ENCODE data around the gene FZD8.

DNA sequence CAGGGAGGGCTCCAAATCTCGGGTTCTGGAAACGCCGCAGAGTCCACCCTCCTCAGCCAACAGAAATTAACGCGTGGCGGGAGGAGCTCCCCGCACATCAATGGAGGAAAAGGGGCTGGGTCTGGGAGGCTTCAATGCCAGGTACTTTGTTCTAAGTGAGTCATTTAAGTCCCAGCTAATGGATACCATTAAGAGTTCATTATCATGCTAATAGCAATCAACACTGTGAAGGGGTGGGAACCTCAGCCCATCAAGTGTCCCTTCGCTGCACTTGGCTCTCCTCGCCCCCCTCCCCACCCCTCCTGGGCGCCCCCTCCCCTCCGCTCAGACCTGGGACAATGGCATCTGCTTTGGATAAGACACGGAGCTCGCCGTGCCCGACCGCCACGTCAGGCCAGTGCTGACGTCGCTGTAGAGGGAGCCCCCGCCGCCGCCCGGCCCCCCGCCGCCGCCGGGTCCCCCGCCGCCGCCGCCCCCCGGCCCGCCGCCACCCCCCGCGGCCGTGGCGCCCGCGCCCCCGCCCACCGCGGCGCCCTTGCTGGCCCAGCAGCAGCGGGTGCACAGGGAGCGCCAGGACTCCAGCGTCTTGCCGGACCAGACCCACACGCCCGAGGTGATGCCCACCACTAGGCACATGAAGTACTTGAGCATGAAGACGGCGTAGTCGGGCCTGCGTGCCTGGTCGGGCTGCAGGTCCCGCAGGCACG, 2.9 kb downstream of the FZD8 start:
- TF ChIP-seq, protein P1, sequence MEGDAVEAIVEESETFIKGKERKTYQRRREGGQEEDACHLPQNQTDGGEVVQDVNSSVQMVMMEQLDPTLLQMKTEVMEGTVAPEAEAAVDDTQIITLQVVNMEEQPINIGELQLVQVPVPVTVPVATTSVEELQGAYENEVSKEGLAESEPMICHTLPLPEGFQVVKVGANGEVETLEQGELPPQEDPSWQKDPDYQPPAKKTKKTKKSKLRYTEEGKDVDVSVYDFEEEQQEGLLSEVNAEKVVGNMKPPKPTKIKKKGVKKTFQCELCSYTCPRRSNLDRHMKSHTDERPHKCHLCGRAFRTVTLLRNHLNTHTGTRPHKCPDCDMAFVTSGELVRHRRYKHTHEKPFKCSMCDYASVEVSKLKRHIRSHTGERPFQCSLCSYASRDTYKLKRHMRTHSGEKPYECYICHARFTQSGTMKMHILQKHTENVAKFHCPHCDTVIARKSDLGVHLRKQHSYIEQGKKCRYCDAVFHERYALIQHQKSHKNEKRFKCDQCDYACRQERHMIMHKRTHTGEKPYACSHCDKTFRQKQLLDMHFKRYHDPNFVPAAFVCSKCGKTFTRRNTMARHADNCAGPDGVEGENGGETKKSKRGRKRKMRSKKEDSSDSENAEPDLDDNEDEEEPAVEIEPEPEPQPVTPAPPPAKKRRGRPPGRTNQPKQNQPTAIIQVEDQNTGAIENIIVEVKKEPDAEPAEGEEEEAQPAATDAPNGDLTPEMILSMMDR (IDR thresholded peaks at IDR 0.05; ENCODE audit: low read depth, low read length): no peak
- TF ChIP-seq EZH2phosphoT487 (IDR thresholded peaks at IDR 0.05; ENCODE audit: low read depth): no peak
